Measurements from ENCODE around the gene KRTAP26-1.

Gene KRTAP26-1

GRCh38 chr21:30269803-30270530, 50.1 kb downstream of the KRTAP26-1 start:
- no peak for DNase-seq
